Spleen (tissue), 11 donors: ENCODE results near the gene FASN. TPM values are rescaled to one million over a fixed set of nuclear protein-coding genes. Genes with fewer than 3 reads are reported as not detected.
"Not testable (repeated sequence)": the region's sequence is repeated elsewhere in the genome, so short reads cannot be mapped to it uniquely, and the experiment has no call there.

Source experiments
- DNase-seq: peaks from one replicate; pipeline ENCODE4 v3.0.0-alpha.2; 2020
- H3K27ac ChIP-seq, 8 donors: fragments of 200-600 bp; sonication (generic) in 7 of 8; 1 replicate in 4 of 8; 2 replicates in 4 of 8; pipeline versions ENCODE4 v1.5.0 to v1.8.0; 2016 to 2021; ENCODE audit warnings: inconsistent platforms in 4 of 8, mild to moderate bottlenecking in 4 of 8, moderate library complexity in 1 of 8
- H3K27me3 ChIP-seq, 7 donors: fragments of 200-600 bp; sonication (generic) in 6 of 7; replicated peaks in 1 of 7; 1 replicate in 4 of 7; 2 replicates in 3 of 7; pipeline versions ENCODE4 v1.5.0 to v1.8.0; 2016 to 2021; ENCODE audit warnings: inconsistent platforms in 3 of 7, mild to moderate bottlenecking in 1 of 7
- H3K36me3 ChIP-seq, 6 donors: fragments of 200-600 bp; sonication (generic) in 5 of 6; 1 replicate in 4 of 6; 2 replicates in 2 of 6; pipeline versions ENCODE4 v1.5.0 to v1.8.0; 2016 to 2021; ENCODE audit warnings: inconsistent platforms in 2 of 6
- H3K4me1 ChIP-seq, 6 donors: fragments of 200-600 bp; sonication (generic) in 5 of 6; 1 replicate in 3 of 6; 2 replicates in 3 of 6; pipeline versions ENCODE4 v1.5.0 to v1.8.0; 2016 to 2021; ENCODE audit warnings: inconsistent platforms in 3 of 6
- H3K4me3 ChIP-seq, 8 donors: fragments of 200-600 bp; sonication (generic) in 7 of 8; 1 replicate in 4 of 8; 2 replicates in 4 of 8; pipeline versions ENCODE4 v1.5.0 to v1.8.0; 2016 to 2021; ENCODE audit warnings: inconsistent platforms in 4 of 8, mild to moderate bottlenecking in 4 of 8, moderate library complexity in 2 of 8
- H3K9me3 ChIP-seq, 8 donors: fragments of 200-600 bp; sonication (generic) in 7 of 8; 1 replicate in 4 of 8; 2 replicates in 4 of 8; pipeline versions ENCODE4 v1.5.0 to v1.8.0; 2016 to 2021; ENCODE audit warnings: inconsistent platforms in 4 of 8
- POLR2A ChIP-seq, 3 donors: fragments of 450-650 bp; IDR thresholded peaks; one replicate each; pipeline ENCODE4 v1.5.1; 2017; ENCODE audit warnings: antibody characterized with exemption in 3 of 3, mild to moderate bottlenecking in 1 of 3
- POLR2AphosphoS5 ChIP-seq, 3 donors: sonication (generic); formaldehyde crosslinking; IDR thresholded peaks; one replicate each; pipeline ENCODE4 v1.5.1; 2017; ENCODE audit warnings: antibody characterized with exemption in 3 of 3
- WGBS, 5 donors: extraction: QIAGEN DNeasy Blood & Tissue Kit in 3 of 5; methylation state at CpG; one replicate each; pipeline versions ENCODE4 v1.1.5 to v1.1.7; 2013 to 2018; 5-methylcytosine and 5-hydroxymethylcytosine counted together
- intact Hi-C: fragments of 100-400 bp; cut with DNase I; formaldehyde crosslinking; loops from one replicate; pipeline ENCODE4 v1.15.0; 2023; ENCODE audit warnings: low total_unique reads
- polyA plus RNA-seq, 3 donors: library from polyadenylated mRNA; stranded (reverse); fragments of 200-250 nt; gene quantifications; one replicate each; pipeline ENCODE4 v1.2.1, GENCODE V29; 2013
- total RNA-seq, 7 donors: library from RNA; depleted of rRNA in 3 of 7; stranded (reverse); fragments of >200 nt in 3 of 7; fragmentation: NEBNext Ultra II Directional in 4 of 7; extraction: Animal tissue kit (Norgen Biotek cat#: 25700) in 4 of 7; gene quantifications; one replicate each; pipeline versions ENCODE4 v1.1.0 to v1.2.1, GENCODE V29; 2016 to 2021
- TF ChIP-seq, protein P1 (sequence below), 11 experiments: fragments of 200-600 bp in 7 of 11; fragments of 450-650 bp in 4 of 11; sonication (generic) in 4 of 11; IDR thresholded peaks in 8 of 11; conservative IDR thresholded peaks in 3 of 11; 1 replicate in 7 of 11; 2 replicates in 4 of 11; pipeline versions ENCODE4 v1.4.0 to v1.8.0; 2016 to 2021; ENCODE audit warnings: antibody characterized with exemption in 11 of 11, inconsistent platforms in 4 of 11, mild to moderate bottlenecking in 1 of 11
- donor health status: healthy with polysubstance abuse.
- donor health status: DM: no; HTN: no; CAD: no; lungs with moderate emphysema.
- donor health status: DM: no; HTN: no; CAD: no.
- donor health status: Bipolar disorder and iron deficiency.
- donor health status: healthy.
- donor health status: DM: no; HTN: no; CAD: no.
- donor health status: DM: yes; HTN: yes; CAD: no.

Gene FASN
- total and polyA plus RNA-seq, 10 donors, result 9.3 to 45.2 (median 21.3) TPM

DNA sequence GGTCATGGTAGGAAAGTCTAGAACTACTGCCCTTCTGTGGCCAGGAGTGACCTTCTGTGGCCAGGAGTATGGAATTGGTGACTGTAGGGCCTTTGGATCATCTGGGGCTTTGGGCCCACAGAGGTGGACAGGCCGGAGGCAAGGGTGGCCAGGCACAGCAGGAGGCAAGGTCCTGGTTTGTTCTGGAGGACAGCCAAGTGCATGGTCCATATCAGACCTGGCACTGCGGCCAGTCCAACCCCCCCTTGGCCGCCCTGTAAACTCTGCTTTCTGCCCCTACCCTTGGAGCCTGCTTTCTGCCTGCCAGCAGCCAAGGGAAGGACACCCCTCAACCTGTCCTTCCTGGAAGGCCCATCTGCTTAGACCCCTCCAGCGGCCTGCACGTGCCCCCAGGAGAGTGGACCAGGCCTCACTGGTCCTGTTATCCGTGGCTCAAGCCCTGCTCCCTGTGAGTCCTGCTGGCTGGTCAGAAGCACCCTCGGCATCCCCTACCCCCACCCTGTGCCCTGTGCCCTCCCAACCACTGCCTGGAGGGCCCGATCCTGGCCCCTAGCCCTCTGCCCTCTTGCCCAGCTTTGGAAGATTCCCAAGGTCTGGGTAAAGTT lies 58.2 kb downstream of the FASN start:
- H3K4me1 ChIP-seq, result peaks cover 6 to 42% (median 22%) of the 10 kb centered on the region in 6 donors
- TF ChIP-seq, protein P1, sequence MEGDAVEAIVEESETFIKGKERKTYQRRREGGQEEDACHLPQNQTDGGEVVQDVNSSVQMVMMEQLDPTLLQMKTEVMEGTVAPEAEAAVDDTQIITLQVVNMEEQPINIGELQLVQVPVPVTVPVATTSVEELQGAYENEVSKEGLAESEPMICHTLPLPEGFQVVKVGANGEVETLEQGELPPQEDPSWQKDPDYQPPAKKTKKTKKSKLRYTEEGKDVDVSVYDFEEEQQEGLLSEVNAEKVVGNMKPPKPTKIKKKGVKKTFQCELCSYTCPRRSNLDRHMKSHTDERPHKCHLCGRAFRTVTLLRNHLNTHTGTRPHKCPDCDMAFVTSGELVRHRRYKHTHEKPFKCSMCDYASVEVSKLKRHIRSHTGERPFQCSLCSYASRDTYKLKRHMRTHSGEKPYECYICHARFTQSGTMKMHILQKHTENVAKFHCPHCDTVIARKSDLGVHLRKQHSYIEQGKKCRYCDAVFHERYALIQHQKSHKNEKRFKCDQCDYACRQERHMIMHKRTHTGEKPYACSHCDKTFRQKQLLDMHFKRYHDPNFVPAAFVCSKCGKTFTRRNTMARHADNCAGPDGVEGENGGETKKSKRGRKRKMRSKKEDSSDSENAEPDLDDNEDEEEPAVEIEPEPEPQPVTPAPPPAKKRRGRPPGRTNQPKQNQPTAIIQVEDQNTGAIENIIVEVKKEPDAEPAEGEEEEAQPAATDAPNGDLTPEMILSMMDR (IDR thresholded peaks at IDR 0.05 in 8 of 11, conservative IDR thresholded peaks at IDR 0.05 in 3 of 11), result no peak
- no peak for TF ChIP-seq POLR2A (IDR thresholded peaks at IDR 0.05)
- TF ChIP-seq POLR2AphosphoS5 (IDR thresholded peaks at IDR 0.05), result no peak
- 94 to 98% (median 95%) methylated on average over 6 to 8 of the region's 8 CpGs for WGBS, 5 donors
- DNase-seq, result no peak
- H3K9me3 ChIP-seq, result no peaks in the 10 kb centered on the region
- intact Hi-C loops, result loop anchor here (10.0 kb wide), 1 partner anchor 65 kb away; no protein-coding TSS in a partner anchor
- H3K27me3 ChIP-seq, result no peaks in the 10 kb centered on the region
- H3K36me3 ChIP-seq, result peaks cover 0 to 12% (median 0%) of the 10 kb centered on the region in 6 donors
- H3K27ac ChIP-seq, result no peak overlapping the region
- H3K4me3 ChIP-seq, result no peak overlapping the region

DNA sequence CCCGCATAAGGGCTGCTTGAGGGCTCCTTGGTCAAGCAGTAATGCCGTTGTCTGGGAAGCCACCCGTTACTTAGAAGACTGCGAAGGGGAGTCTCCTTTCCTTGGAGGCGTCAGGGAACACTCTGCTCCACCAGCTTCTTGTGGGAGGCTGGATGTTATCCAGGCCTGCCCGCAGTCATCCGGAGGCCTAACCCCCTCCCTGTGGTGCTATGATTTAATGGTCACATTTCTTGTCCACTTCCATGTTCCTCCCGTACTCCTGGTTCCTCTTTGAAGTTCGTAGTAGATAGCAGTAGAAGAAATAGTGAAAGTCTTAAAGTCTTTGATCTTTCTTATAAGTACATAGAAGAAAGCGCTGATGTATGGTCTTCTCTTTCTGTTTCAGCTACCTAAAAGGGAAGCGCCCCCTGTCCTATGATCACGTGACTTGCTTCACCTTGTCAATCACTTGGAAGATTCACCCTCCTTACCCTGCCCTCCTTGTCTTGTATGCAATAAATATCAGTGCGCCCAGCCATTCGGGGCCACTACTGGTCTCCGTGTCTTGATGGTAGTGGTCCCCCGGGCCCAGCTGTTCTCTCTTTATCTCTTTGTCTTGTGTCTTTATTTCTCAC lies 59.1 kb downstream of the FASN start:
- intact Hi-C loops, DNase-seq: not testable (repeated sequence)

DNA sequence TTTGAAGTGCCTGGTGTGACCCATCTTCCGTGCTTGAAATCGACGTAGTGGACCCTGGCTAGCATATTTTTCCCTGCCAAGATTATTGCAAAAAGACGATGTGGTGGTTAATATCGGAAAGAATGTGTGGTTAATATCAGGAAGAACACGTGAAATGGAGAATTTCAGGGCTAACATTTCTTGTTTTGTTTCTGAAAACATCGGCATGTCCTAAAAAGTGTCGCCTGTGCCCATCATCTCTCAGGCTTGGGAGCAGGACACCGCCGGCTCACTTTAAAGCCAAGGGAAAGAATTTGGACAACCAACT lies 60.2 kb downstream of the FASN start:
- DNase-seq, result no peak
- peak overlapping the region; percentile 77 to 98 (median 96) for H3K27ac ChIP-seq
- intact Hi-C loops, result no loop called here
- peak overlapping the region in 7 of 8 donors; percentile 53 to 81 (median 60) for H3K4me3 ChIP-seq
- peaks cover 6 to 42% (median 22%) of the 10 kb centered on the region in 6 donors for H3K4me1 ChIP-seq
- H3K27me3 ChIP-seq, result no peaks in the 10 kb centered on the region
- peaks cover 0 to 12% (median 0%) of the 10 kb centered on the region in 6 donors for H3K36me3 ChIP-seq
- H3K9me3 ChIP-seq, result no peaks in the 10 kb centered on the region
- TF ChIP-seq POLR2AphosphoS5 (IDR thresholded peaks at IDR 0.05) (no peak), POLR2A (IDR thresholded peaks at IDR 0.05) (no peak)
- TF ChIP-seq, protein P1 (IDR thresholded peaks at IDR 0.05 in 8 of 11, conservative IDR thresholded peaks at IDR 0.05 in 3 of 11), result no peak
- 5 to 10% (median 8%) methylated on average over 10 of the region's 10 CpGs for WGBS, 5 donors

More for the DNA sequence above, 59.1 kb downstream of the FASN start:
- Histone ChIP-seq H3K36me3 (peaks cover 0 to 12% (median 0%) of the 10 kb centered on the region in 6 donors), H3K4me1 (peaks cover 6 to 42% (median 22%) of the 10 kb centered on the region in 6 donors)
- H3K9me3 ChIP-seq, H3K4me3 ChIP-seq, H3K27me3 ChIP-seq, H3K27ac ChIP-seq: not testable (repeated sequence)
- WGBS, 5 donors, result 66 to 80% (median 78%) methylated on average over 16 of the region's 16 CpGs

DNA sequence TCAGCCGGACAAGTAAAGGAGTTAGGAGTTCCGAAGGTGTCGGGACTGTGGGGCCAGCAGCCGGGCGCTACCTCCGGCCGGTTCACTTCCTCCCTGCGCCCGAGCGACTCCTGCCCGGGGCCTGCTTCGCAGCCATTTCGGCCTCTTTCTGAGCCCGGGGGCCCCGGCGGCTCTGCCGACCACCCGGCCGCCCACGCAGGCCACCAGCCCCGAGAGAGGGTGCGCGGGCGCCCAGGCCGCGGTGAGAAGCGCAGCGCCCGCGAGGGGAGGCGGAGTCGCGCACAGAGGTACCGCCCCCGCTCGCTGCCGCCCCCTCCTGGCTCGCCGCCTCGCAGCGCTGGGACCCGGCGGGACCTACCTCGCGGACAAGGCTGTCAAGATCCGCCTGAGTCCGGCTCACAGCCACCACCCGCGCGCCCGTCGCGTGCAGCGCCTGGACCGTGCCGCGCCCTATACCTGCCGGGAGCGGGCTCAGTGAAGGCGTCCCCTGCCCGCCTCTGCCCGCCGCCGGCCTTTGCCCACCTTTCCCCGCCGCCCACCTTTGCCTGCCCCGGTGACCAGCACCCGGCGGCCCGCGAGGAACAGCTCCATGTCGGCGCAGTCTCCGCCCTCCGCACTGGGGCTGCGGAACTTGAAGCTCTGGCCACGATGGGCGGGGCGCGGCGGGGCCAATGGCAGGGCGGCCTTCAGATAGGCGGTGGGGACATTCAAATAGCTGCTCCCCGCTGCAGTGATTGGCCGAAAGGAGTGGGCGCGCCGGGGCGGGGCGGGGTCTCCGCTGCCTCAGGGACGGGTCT lies 60.7 kb downstream of the FASN start, which contains the start of gene DCXR:
Gene DCXR, minus strand, starts transcription at position 606 of the 797 bp plus-strand sequence. Its CDS starts 15 bp downstream, at position 591.
- Histone ChIP-seq H3K4me3 (peak within 1 kb of the TSS; percentile 53 to 81 (median 63)), H3K27me3 (peaks cover 0 to 5% (median 2%) of the 10 kb centered on the region in 7 donors), H3K36me3 (peaks cover 0 to 12% (median 0%) of the 10 kb centered on the region in 6 donors), H3K9me3 (no peaks in the 10 kb centered on the region), H3K4me1 (peaks cover 6 to 46% (median 24%) of the 10 kb centered on the region in 6 donors), H3K27ac (peak within 1 kb of the TSS; percentile 77 to 98 (median 96))
- 0 to 1% (median 0%) methylated on average over 21 to 92 of the region's 92 CpGs for WGBS, 5 donors
- DNase-seq, result peak; percentile 99
- TF ChIP-seq, protein P1 (IDR thresholded peaks at IDR 0.05 in 8 of 11, conservative IDR thresholded peaks at IDR 0.05 in 3 of 11), result peak; percentile 59 to 98 (median 90)
- peak; percentile 99 for TF ChIP-seq POLR2AphosphoS5 (IDR thresholded peaks at IDR 0.05)
- TF ChIP-seq POLR2A (IDR thresholded peaks at IDR 0.05), result peak in 2 of 3 donors; percentile 86 to 96
- intact Hi-C loops, result no loop called here
